NT2/D1 (cell line): ENCODE measurements around the gene SLC5A1.

Experiments used
- DNase-seq: peaks from one replicate; pipeline ENCODE4 v3.0.0-alpha.2; 2011; ENCODE audit warnings: low read depth, low spot score
- H3K27me3 ChIP-seq: 2 replicates; pipeline ENCODE4 v1.6.0; 2011; ENCODE audit warnings: mild to moderate bottlenecking; ENCODE audit not compliant: insufficient read length, insufficient read depth
- H3K36me3 ChIP-seq: 2 replicates; pipeline ENCODE4 v1.6.1; 2011; ENCODE audit warnings: mild to moderate bottlenecking, low read length, mixed read lengths; ENCODE audit not compliant: insufficient read depth, insufficient read length
- H3K4me1 ChIP-seq: 2 replicates; pipeline ENCODE4 v1.5.1; 2011; ENCODE audit not compliant: insufficient read depth, insufficient read length
- H3K4me3 ChIP-seq: 2 replicates; pipeline ENCODE4 v1.5.1; 2011; ENCODE audit warnings: low read depth; ENCODE audit not compliant: insufficient read length
- H3K9ac ChIP-seq: 2 replicates; pipeline ENCODE4 v1.6.0; 2011; ENCODE audit warnings: low read depth; ENCODE audit not compliant: insufficient read length
- H3K9me3 ChIP-seq: 2 replicates; pipeline ENCODE4 v1.5.1; 2011; ENCODE audit warnings: mild to moderate bottlenecking, low read length; ENCODE audit not compliant: insufficient read depth
- SUZ12 ChIP-seq: IDR thresholded peaks from 2 replicates; pipeline ENCODE4 v1.6.1; 2011; ENCODE audit not compliant: insufficient read length, insufficient read depth; ENCODE audit errors: extremely low read depth
- YY1 ChIP-seq: IDR thresholded peaks from 2 replicates; pipeline ENCODE4 v1.6.1; 2011; ENCODE audit not compliant: insufficient read length, insufficient read depth
- ZNF274 ChIP-seq: IDR thresholded peaks from 2 replicates; pipeline ENCODE4 v1.6.1; 2011; ENCODE audit warnings: mild to moderate bottlenecking, low read depth, low read length

The SLC5A1 gene

GRCh38 chr22:32080904-32081303, 37.8 kb downstream of the SLC5A1 start:
- H3K4me1 ChIP-seq = no peaks in the 10 kb centered on the region
- no peaks in the 10 kb centered on the region for H3K9me3 ChIP-seq
- no peaks in the 10 kb centered on the region for H3K27me3 ChIP-seq
- TF ChIP-seq ZNF274 = no peak
- TF ChIP-seq SUZ12 = no peak
- TF ChIP-seq YY1 = no peak
- DNase-seq = peak; percentile 11
- no peak overlapping the region for H3K4me3 ChIP-seq
- H3K36me3 ChIP-seq = no peaks in the 10 kb centered on the region
- H3K9ac ChIP-seq = no peak overlapping the region

- no peak overlapping the region for H3K4me3 ChIP-seq
- H3K4me1 ChIP-seq = no peaks in the 10 kb centered on the region
- no peak overlapping the region for H3K9ac ChIP-seq
- H3K36me3 ChIP-seq = no peaks in the 10 kb centered on the region
- TF ChIP-seq ZNF274 (no peak), YY1 (no peak), SUZ12 (no peak)
- DNase-seq = no peak
- no peaks in the 10 kb centered on the region for H3K27me3 ChIP-seq
- no peaks in the 10 kb centered on the region for H3K9me3 ChIP-seq
Measured at GRCh38 chr22:32082331-32082730, 39.3 kb downstream of the SLC5A1 start.

- Histone ChIP-seq H3K27me3 (no peaks in the 10 kb centered on the region), H3K9ac (no peak overlapping the region), H3K36me3 (no peaks in the 10 kb centered on the region), H3K4me3 (no peak overlapping the region), H3K9me3 (no peaks in the 10 kb centered on the region), H3K4me1 (no peaks in the 10 kb centered on the region)
- no peak for TF ChIP-seq ZNF274
- TF ChIP-seq SUZ12 = no peak
- no peak for TF ChIP-seq YY1
- DNase-seq = no peak
Measured at GRCh38 chr22:32083000-32083399, 39.9 kb downstream of the SLC5A1 start.

GRCh38 chr22:32083814-32084213, 40.8 kb downstream of the SLC5A1 start:
- TF ChIP-seq ZNF274 = no peak
- no peak for TF ChIP-seq SUZ12
- TF ChIP-seq YY1 = no peak

GRCh38 chr22:32088084-32088483, 45.0 kb downstream of the SLC5A1 start:
- no peak for DNase-seq
- H3K4me3 ChIP-seq = no peak overlapping the region

More at GRCh38 chr22:32083814-32084213, 40.8 kb downstream of the SLC5A1 start:
- no peaks in the 10 kb centered on the region for H3K27me3 ChIP-seq
- H3K4me3 ChIP-seq = no peak overlapping the region
- no peak overlapping the region for H3K9ac ChIP-seq
- no peaks in the 10 kb centered on the region for H3K36me3 ChIP-seq
- DNase-seq = no peak
- H3K9me3 ChIP-seq = no peaks in the 10 kb centered on the region
- no peaks in the 10 kb centered on the region for H3K4me1 ChIP-seq

GRCh38 chr22:32097018-32097417, 54.0 kb downstream of the SLC5A1 start:
- Histone ChIP-seq H3K36me3 (no peaks in the 10 kb centered on the region), H3K9ac (no peak overlapping the region), H3K9me3 (no peaks in the 10 kb centered on the region), H3K27me3 (peaks cover 16% of the 10 kb centered on the region), H3K4me3 (no peak overlapping the region), H3K4me1 (no peaks in the 10 kb centered on the region)
- no peak for DNase-seq
- TF ChIP-seq SUZ12 (no peak), YY1 (no peak), ZNF274 (no peak)

More at GRCh38 chr22:32088084-32088483, 45.0 kb downstream of the SLC5A1 start:
- no peaks in the 10 kb centered on the region for H3K9me3 ChIP-seq
- no peak overlapping the region for H3K9ac ChIP-seq
- no peaks in the 10 kb centered on the region for H3K27me3 ChIP-seq
- TF ChIP-seq ZNF274 = no peak
- TF ChIP-seq YY1 = no peak
- no peak for TF ChIP-seq SUZ12
- no peaks in the 10 kb centered on the region for H3K4me1 ChIP-seq
- H3K36me3 ChIP-seq = no peaks in the 10 kb centered on the region

GRCh38 chr22:32097881-32098499, 54.9 kb downstream of the SLC5A1 start:
- H3K4me3 ChIP-seq = no peak overlapping the region
- H3K9ac ChIP-seq = no peak overlapping the region

More at GRCh38 chr22:32097881-32098499, 54.9 kb downstream of the SLC5A1 start:
- Histone ChIP-seq H3K36me3 (no peaks in the 10 kb centered on the region), H3K4me1 (no peaks in the 10 kb centered on the region), H3K9me3 (no peaks in the 10 kb centered on the region), H3K27me3 (peaks cover 17% of the 10 kb centered on the region)
- no peak for TF ChIP-seq SUZ12
- TF ChIP-seq YY1 = no peak
- TF ChIP-seq ZNF274 = no peak
- DNase-seq = no peak
